Neural progenitor cell (in vitro differentiated cells): ENCODE data around the gene KIF26A. TPM values are rescaled to one million over a fixed set of nuclear protein-coding genes. Genes with fewer than 3 reads are reported as not detected.
A peak's percentile ranks its signal among the peaks of the same experiment; 100 is the strongest.

Source experiments
- DNase-seq: peaks from one replicate; pipeline ENCODE4 v3.0.0-alpha.2; 2016; ENCODE audit warnings: low spot score
- H2AFZ ChIP-seq: fragments of 200-600 bp; sonication (generic); replicated peaks from 2 replicates; pipeline ENCODE4 v1.6.1; 2016; ENCODE audit warnings: antibody characterized with exemption
- H3F3A ChIP-seq: fragments of 200-600 bp; sonication (generic); 2 replicates; pipeline ENCODE4 v1.6.1; 2016; ENCODE audit warnings: antibody characterized with exemption, low read depth
- H3K27ac ChIP-seq: fragments of 200-600 bp; sonication (generic); 2 replicates; pipeline ENCODE4 v1.5.1; 2016; ENCODE audit warnings: mild to moderate bottlenecking
- H3K27me3 ChIP-seq: fragments of 200-600 bp; sonication (generic); 2 replicates; pipeline ENCODE4 v1.6.1; 2016; ENCODE audit warnings: mild to moderate bottlenecking, moderate library complexity
- H3K36me3 ChIP-seq: fragments of 200-600 bp; sonication (generic); 2 replicates; pipeline ENCODE4 v1.5.1; 2016
- H3K4me1 ChIP-seq: fragments of 200-600 bp; sonication (generic); 2 replicates; pipeline ENCODE4 v1.6.1; 2016; ENCODE audit warnings: mixed run types
- H3K4me2 ChIP-seq: fragments of 200-600 bp; sonication (generic); 2 replicates; pipeline ENCODE4 v1.6.1; 2016
- H3K4me3 ChIP-seq: fragments of 200-600 bp; sonication (generic); 2 replicates; pipeline ENCODE4 v1.5.1; 2016
- H3K79me2 ChIP-seq: fragments of 200-600 bp; sonication (generic); 2 replicates; pipeline ENCODE4 v1.6.1; 2016; ENCODE audit warnings: low read depth
- H3K9ac ChIP-seq: fragments of 200-600 bp; sonication (generic); 2 replicates; pipeline ENCODE4 v1.6.1; 2016
- H3K9me3 ChIP-seq: fragments of 200-600 bp; sonication (generic); 2 replicates; pipeline ENCODE4 v1.5.1; 2016; ENCODE audit warnings: low read depth
- H4K20me1 ChIP-seq: fragments of 200-600 bp; sonication (generic); 2 replicates; pipeline ENCODE4 v1.6.1; 2016; ENCODE audit warnings: low read depth
- H3K27ac Mint-ChIP-seq: 3 replicates; pipeline ENCODE4 v1.8.0; 2021; ENCODE audit warnings: mixed read lengths
- H3K27me3 Mint-ChIP-seq: 2 replicates; pipeline ENCODE4 v1.8.0; 2022; ENCODE audit warnings: low read depth, mild to moderate bottlenecking, inconsistent platforms, moderate library complexity, mixed read lengths; ENCODE audit not compliant: insufficient read depth
- H3K36me3 Mint-ChIP-seq: 3 replicates; pipeline ENCODE4 v1.8.0; 2021; ENCODE audit warnings: mixed read lengths
- H3K4me1 Mint-ChIP-seq: 3 replicates; pipeline ENCODE4 v1.8.0; 2021; ENCODE audit warnings: mixed read lengths
- H3K4me3 Mint-ChIP-seq: 3 replicates; pipeline ENCODE4 v1.8.0; 2021; ENCODE audit warnings: mild to moderate bottlenecking, moderate library complexity, mixed read lengths
- H3K9me3 Mint-ChIP-seq: 3 replicates; pipeline ENCODE4 v1.8.0; 2020; ENCODE audit warnings: mixed read lengths
- EZH2 ChIP-seq: fragments of 200-600 bp; sonication (generic); IDR thresholded peaks from 2 replicates; pipeline ENCODE4 v1.6.1; 2017; ENCODE audit warnings: antibody characterized with exemption, mild to moderate bottlenecking, moderate library complexity
- EZH2phosphoT487 ChIP-seq: fragments of 200-600 bp; sonication (generic); IDR thresholded peaks from 2 replicates; pipeline ENCODE4 v1.6.1; 2017; ENCODE audit warnings: antibody characterized with exemption
- total RNA-seq: library from RNA; depleted of rRNA; stranded (reverse); fragments of >200 nt; gene quantifications from 2 replicates; pipeline ENCODE4 v1.2.3, GENCODE V29; 2015; ENCODE audit warnings: low replicate concordance
- TF ChIP-seq, protein P1 (sequence below): fragments of 200-600 bp; sonication (generic); IDR thresholded peaks from 2 replicates; pipeline ENCODE4 v1.5.1; 2017; ENCODE audit warnings: antibody characterized with exemption, mild to moderate bottlenecking

KIF26A gene
- total RNA-seq, 1 donor from 2014 or later: 6.1 TPM

DNA sequence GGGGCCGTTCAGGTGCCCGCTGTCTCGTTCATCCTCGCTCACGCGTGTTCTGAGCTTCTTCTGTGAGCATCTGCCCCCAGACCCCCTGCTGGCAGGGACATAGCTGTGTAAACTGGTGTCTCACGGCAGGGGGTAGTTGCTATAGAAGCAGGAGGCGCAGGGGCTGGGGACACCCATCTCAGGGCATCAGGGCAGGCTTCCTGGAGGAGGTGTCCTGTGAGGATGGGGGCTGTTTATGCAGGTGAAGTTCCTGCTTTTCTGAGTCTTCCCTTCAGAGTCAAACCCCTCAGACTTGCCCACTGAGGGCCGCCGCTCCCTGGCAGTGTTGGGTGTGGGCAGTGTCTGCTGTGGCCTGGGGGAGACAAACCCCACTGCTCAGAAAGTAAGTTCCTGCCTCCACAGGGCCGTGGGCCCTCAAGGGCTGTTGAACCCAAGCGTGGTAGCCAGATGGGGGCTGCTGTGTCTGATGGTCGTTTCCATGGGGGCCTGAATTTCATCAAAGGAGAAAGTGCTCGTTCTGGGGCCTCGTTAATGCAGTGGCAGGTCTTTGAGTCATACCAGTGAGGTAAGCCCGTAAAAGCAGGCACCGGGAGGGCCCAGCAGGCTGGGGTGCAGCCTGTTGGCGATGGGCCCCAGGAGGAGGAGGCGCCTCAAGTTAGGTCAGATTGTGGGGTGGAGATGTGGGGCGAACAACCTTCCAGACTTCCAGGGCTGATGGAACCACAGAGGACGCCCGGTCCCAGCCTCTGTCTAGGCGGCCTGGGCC is 23.4 kb downstream of the KIF26A start:
- Histone ChIP-seq H2AFZ (no peak overlapping the region), H3K36me3 (no peaks in the 10 kb centered on the region), H3K4me1 (no peaks in the 10 kb centered on the region), H3K4me3 (no peak overlapping the region), H3K4me2 (no peak overlapping the region), H3K9me3 (no peaks in the 10 kb centered on the region), H3K27ac (no peak overlapping the region), H3K79me2 (peaks cover 4% of the 10 kb centered on the region), H4K20me1 (peaks cover 11% of the 10 kb centered on the region), H3F3A (peaks cover 3% of the 10 kb centered on the region), H3K9ac (no peak overlapping the region), H3K27me3 (no peaks in the 10 kb centered on the region)
- peaks cover 3% of the 10 kb centered on the region for H3K4me1 Mint-ChIP-seq
- peak; percentile 28 for DNase-seq
- no peak overlapping the region for H3K4me3 Mint-ChIP-seq
- H3K36me3 Mint-ChIP-seq: no peaks in the 10 kb centered on the region
- no peak overlapping the region for H3K27ac Mint-ChIP-seq
- TF ChIP-seq EZH2 (no peak), EZH2phosphoT487 (no peak)
- TF ChIP-seq, protein P1, sequence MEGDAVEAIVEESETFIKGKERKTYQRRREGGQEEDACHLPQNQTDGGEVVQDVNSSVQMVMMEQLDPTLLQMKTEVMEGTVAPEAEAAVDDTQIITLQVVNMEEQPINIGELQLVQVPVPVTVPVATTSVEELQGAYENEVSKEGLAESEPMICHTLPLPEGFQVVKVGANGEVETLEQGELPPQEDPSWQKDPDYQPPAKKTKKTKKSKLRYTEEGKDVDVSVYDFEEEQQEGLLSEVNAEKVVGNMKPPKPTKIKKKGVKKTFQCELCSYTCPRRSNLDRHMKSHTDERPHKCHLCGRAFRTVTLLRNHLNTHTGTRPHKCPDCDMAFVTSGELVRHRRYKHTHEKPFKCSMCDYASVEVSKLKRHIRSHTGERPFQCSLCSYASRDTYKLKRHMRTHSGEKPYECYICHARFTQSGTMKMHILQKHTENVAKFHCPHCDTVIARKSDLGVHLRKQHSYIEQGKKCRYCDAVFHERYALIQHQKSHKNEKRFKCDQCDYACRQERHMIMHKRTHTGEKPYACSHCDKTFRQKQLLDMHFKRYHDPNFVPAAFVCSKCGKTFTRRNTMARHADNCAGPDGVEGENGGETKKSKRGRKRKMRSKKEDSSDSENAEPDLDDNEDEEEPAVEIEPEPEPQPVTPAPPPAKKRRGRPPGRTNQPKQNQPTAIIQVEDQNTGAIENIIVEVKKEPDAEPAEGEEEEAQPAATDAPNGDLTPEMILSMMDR: no peak
- peaks cover 4% of the 10 kb centered on the region for H3K27me3 Mint-ChIP-seq
- H3K9me3 Mint-ChIP-seq: no peaks in the 10 kb centered on the region

- no peak overlapping the region for H3K4me2 ChIP-seq
- no peak overlapping the region for H3K27ac Mint-ChIP-seq
- no peaks in the 10 kb centered on the region for H3K4me1 Mint-ChIP-seq
- H3K27me3 ChIP-seq: no peaks in the 10 kb centered on the region
- DNase-seq: no peak
- no peak overlapping the region for H3K4me3 ChIP-seq
- peaks cover 11% of the 10 kb centered on the region for H4K20me1 ChIP-seq
- H3K9me3 ChIP-seq: no peaks in the 10 kb centered on the region
- no peaks in the 10 kb centered on the region for H3K9me3 Mint-ChIP-seq
- H3K36me3 Mint-ChIP-seq: no peaks in the 10 kb centered on the region
- H3K27me3 Mint-ChIP-seq: peaks cover 4% of the 10 kb centered on the region
- H2AFZ ChIP-seq: no peak overlapping the region
- no peak overlapping the region for H3K27ac ChIP-seq
- no peak for TF ChIP-seq EZH2phosphoT487
- TF ChIP-seq, protein P1: no peak
- TF ChIP-seq EZH2: no peak
- peaks cover 4% of the 10 kb centered on the region for H3K79me2 ChIP-seq
- H3K36me3 ChIP-seq: no peaks in the 10 kb centered on the region
- no peak overlapping the region for H3K4me3 Mint-ChIP-seq
- no peak overlapping the region for H3K9ac ChIP-seq
- H3F3A ChIP-seq: peaks cover 3% of the 10 kb centered on the region
- H3K4me1 ChIP-seq: no peaks in the 10 kb centered on the region
Measured at GRCh38 chr14:104162495-104162894, 24.1 kb downstream of the KIF26A start.

DNA sequence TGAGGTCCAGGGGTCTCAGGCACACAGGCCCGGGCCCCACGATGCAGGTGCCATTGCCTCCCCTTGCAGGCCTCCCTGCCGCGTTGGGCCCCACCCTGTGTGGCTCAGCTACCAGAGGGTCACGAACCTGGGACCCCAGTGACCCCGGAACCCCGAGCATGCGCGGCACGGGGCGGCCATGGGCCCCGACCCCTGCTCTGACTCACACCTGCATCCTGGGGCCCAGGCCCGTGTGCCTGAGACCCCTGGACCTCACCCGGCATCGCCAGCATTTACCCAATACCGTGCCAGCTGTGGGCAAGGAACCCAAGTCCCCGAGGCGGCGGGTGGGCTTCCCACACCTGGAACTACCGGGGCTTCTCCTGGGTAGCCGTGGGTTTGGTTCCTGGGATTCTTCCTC is 25.2 kb downstream of the KIF26A start:
- Mint-ChIP-seq H3K4me3 (no peak overlapping the region), H3K36me3 (no peaks in the 10 kb centered on the region), H3K9me3 (no peaks in the 10 kb centered on the region), H3K27ac (no peak overlapping the region), H3K4me1 (no peaks in the 10 kb centered on the region), H3K27me3 (no peaks in the 10 kb centered on the region)
- no peaks in the 10 kb centered on the region for H3K27me3 ChIP-seq
- H2AFZ ChIP-seq: no peak overlapping the region
- peaks cover 3% of the 10 kb centered on the region for H4K20me1 ChIP-seq
- no peak overlapping the region for H3K9ac ChIP-seq
- H3K36me3 ChIP-seq: no peaks in the 10 kb centered on the region
- H3F3A ChIP-seq: peaks cover 3% of the 10 kb centered on the region
- no peak overlapping the region for H3K4me3 ChIP-seq
- H3K9me3 ChIP-seq: no peaks in the 10 kb centered on the region
- TF ChIP-seq EZH2 (no peak), EZH2phosphoT487 (no peak)
- TF ChIP-seq, protein P1: no peak
- H3K27ac ChIP-seq: no peak overlapping the region
- DNase-seq: no peak
- H3K79me2 ChIP-seq: peaks cover 4% of the 10 kb centered on the region
- no peak overlapping the region for H3K4me2 ChIP-seq
- H3K4me1 ChIP-seq: no peaks in the 10 kb centered on the region
